WERI-Rb-1 (cell line): ENCODE data around the gene TBL1X.

Experiments used
- DNase-seq: peaks from one replicate; pipeline ENCODE4 v3.0.0-alpha.2; 2020
- H3K27ac ChIP-seq: fragments of 250-450 bp; sonication (Bioruptor Pico); 2 replicates; pipeline ENCODE4 v1.5.1; 2020; ENCODE audit warnings: mild to moderate bottlenecking, moderate library complexity
- H3K27me3 ChIP-seq: fragments of 250-450 bp; sonication (Bioruptor Pico); 2 replicates; pipeline ENCODE4 v1.5.1; 2021; ENCODE audit warnings: mild to moderate bottlenecking, low read depth, moderate library complexity; ENCODE audit not compliant: insufficient read depth, severe bottlenecking
- H3K36me3 ChIP-seq: fragments of 250-450 bp; sonication (Bioruptor Pico); 2 replicates; pipeline ENCODE4 v1.5.1; 2020; ENCODE audit warnings: mild to moderate bottlenecking, moderate library complexity
- H3K4me3 ChIP-seq: 2 replicates; pipeline ENCODE4 v1.5.1; 2011; ENCODE audit warnings: low read depth, mild to moderate bottlenecking, control low read depth, low read length
- H3K9me3 ChIP-seq: fragments of 250-450 bp; sonication (Bioruptor Pico); 2 replicates; pipeline ENCODE4 v1.5.1; 2021; ENCODE audit warnings: mild to moderate bottlenecking, moderate library complexity; ENCODE audit not compliant: severe bottlenecking
- TF ChIP-seq, protein P1 (sequence below): IDR thresholded peaks from 2 replicates; pipeline ENCODE4 v1.5.1; 2011; ENCODE audit warnings: low read depth, mild to moderate bottlenecking, control low read depth, inconsistent platforms, low read length

TBL1X gene

DNA sequence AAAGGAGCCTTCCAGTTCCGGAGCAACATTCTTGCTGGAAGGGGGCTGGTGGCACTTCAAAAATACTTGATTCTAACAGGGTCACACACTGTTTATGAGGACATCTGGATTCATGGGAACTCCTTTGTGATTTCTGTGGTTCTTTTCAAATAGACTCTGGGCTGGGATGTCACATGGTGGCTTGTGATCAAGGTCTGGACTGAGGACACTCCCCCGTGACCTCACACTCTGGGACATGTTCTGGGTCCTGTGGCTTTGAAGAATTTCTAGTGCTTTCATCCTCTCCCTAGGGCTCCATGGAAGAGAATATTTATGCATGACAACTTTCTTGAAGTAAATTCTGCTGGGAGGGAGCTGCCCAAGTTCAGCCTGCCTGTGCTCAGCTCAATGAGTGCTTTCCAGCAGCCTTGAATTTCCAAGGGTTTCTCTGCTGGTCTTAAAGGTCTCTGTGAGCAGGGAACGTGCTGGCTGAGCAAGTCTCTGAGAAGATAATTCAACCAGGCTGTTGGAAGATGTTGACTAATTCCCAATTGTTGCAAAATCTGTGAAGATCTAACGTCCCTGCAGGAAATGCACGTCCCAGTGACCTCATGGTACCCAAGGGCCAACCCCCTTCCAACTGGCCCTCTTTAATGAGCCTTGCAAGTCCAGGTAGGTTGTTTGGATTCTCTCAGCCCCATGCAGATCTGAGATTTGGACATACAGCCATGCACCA, 264.5 kb downstream of the TBL1X start:
- no peaks in the 10 kb centered on the region for H3K36me3 ChIP-seq
- H3K9me3 ChIP-seq, result peaks cover 3% of the 10 kb centered on the region
- no peak overlapping the region for H3K27ac ChIP-seq
- no peak overlapping the region for H3K4me3 ChIP-seq
- no peak for DNase-seq
- TF ChIP-seq, protein P1, sequence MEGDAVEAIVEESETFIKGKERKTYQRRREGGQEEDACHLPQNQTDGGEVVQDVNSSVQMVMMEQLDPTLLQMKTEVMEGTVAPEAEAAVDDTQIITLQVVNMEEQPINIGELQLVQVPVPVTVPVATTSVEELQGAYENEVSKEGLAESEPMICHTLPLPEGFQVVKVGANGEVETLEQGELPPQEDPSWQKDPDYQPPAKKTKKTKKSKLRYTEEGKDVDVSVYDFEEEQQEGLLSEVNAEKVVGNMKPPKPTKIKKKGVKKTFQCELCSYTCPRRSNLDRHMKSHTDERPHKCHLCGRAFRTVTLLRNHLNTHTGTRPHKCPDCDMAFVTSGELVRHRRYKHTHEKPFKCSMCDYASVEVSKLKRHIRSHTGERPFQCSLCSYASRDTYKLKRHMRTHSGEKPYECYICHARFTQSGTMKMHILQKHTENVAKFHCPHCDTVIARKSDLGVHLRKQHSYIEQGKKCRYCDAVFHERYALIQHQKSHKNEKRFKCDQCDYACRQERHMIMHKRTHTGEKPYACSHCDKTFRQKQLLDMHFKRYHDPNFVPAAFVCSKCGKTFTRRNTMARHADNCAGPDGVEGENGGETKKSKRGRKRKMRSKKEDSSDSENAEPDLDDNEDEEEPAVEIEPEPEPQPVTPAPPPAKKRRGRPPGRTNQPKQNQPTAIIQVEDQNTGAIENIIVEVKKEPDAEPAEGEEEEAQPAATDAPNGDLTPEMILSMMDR, result no peak
- H3K27me3 ChIP-seq, result no peaks in the 10 kb centered on the region

DNA sequence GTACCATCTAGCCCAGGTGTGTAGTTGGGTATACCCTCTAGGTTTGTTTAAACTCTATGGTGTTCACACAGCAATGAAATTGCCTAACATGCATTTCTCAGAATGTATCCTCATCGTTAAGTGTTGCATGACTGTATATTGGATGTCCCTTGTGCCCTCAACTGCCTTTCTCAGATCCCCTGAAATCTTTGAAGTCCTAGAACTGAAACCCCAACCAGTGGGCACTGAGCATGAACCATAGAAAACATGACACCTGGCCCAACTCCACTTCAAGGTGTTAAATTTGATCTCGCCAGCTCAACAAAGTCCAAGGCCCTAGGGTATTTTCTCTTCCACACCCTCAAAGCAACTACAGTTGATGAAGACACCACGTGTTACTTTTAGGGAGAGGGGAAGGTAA, 265.2 kb downstream of the TBL1X start:
- H3K27me3 ChIP-seq, result no peaks in the 10 kb centered on the region
- TF ChIP-seq, protein P1, result no peak
- H3K27ac ChIP-seq, result no peak overlapping the region
- H3K9me3 ChIP-seq, result peaks cover 3% of the 10 kb centered on the region
- H3K36me3 ChIP-seq, result no peaks in the 10 kb centered on the region
- no peak for DNase-seq
- no peak overlapping the region for H3K4me3 ChIP-seq

DNA sequence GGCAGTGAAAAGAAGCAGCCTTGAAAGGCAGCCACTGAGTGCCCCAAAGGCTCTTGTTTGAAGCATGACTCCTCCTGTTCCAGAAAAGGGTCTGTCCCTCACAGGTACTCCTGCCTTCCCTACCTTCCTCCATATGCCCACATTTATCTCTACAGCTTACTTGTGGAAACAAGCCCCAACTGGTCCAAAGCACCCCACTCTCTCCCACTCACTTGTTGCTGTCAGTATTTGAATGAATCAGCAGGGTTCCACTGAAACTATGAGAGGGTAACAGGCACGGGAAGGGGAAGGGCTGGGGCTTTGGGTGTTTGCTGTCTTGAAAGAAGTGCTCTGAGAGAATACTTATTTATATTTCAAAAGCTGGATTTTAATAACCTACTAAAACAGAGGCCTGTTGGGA, 265.9 kb downstream of the TBL1X start:
- Histone ChIP-seq H3K9me3 (peaks cover 3% of the 10 kb centered on the region), H3K36me3 (no peaks in the 10 kb centered on the region), H3K4me3 (no peak overlapping the region), H3K27me3 (no peaks in the 10 kb centered on the region), H3K27ac (no peak overlapping the region)
- TF ChIP-seq, protein P1, result no peak
- DNase-seq, result no peak

- TF ChIP-seq, protein P1, result no peak
- Histone ChIP-seq H3K36me3 (no peaks in the 10 kb centered on the region), H3K27ac (no peak overlapping the region), H3K9me3 (no peaks in the 10 kb centered on the region), H3K27me3 (peaks cover 5% of the 10 kb centered on the region), H3K4me3 (no peak overlapping the region)
- no peak for DNase-seq
Observed at GRCh38 chrX:9737363-9737762, 272.5 kb downstream of the TBL1X start.

DNA sequence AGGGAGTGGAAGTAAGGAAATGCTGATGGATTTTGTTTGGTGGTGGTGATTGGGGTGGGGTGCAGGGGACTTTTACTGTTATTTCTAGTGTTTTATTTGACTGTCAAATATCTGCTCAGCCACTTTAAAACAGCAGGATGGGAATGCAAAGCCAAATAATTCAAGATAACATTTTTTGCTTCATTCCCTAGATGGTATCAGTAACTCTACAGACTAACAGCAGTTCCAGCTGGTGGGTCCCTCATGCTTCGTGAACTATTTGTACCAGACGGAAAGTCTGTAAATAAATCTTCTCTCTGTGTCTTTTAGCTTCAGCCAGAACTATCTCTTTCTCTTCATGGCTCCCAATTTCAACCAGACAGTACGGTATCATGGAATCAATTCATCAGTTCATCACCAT, 273.3 kb downstream of the TBL1X start:
- Histone ChIP-seq H3K4me3 (no peak overlapping the region), H3K27ac (no peak overlapping the region), H3K27me3 (peaks cover 5% of the 10 kb centered on the region), H3K9me3 (no peaks in the 10 kb centered on the region), H3K36me3 (no peaks in the 10 kb centered on the region)
- DNase-seq, result no peak
- TF ChIP-seq, protein P1, result no peak

GRCh38 chrX:9739130-9739529, 274.3 kb downstream of the TBL1X start:
- Histone ChIP-seq H3K27ac (no peak overlapping the region), H3K27me3 (peaks cover 13% of the 10 kb centered on the region), H3K4me3 (no peak overlapping the region), H3K36me3 (no peaks in the 10 kb centered on the region), H3K9me3 (no peaks in the 10 kb centered on the region)
- TF ChIP-seq, protein P1, result no peak
- no peak for DNase-seq
